PC-9 (cell line): ENCODE measurements around the gene PKD1L1.

Experiments
- EZH2 ChIP-seq: fragments of 200-600 bp; sonication (generic); IDR thresholded peaks from 2 replicates; pipeline ENCODE4 v1.8.0; 2017; ENCODE audit warnings: antibody characterized with exemption, low read depth
- TF ChIP-seq, protein P1 (sequence below): fragments of 200-600 bp; sonication (generic); conservative IDR thresholded peaks from 2 replicates; pipeline ENCODE4 v1.6.1; 2017; ENCODE audit warnings: mixed run types, antibody characterized with exemption, mild to moderate bottlenecking, moderate library complexity

DNA sequence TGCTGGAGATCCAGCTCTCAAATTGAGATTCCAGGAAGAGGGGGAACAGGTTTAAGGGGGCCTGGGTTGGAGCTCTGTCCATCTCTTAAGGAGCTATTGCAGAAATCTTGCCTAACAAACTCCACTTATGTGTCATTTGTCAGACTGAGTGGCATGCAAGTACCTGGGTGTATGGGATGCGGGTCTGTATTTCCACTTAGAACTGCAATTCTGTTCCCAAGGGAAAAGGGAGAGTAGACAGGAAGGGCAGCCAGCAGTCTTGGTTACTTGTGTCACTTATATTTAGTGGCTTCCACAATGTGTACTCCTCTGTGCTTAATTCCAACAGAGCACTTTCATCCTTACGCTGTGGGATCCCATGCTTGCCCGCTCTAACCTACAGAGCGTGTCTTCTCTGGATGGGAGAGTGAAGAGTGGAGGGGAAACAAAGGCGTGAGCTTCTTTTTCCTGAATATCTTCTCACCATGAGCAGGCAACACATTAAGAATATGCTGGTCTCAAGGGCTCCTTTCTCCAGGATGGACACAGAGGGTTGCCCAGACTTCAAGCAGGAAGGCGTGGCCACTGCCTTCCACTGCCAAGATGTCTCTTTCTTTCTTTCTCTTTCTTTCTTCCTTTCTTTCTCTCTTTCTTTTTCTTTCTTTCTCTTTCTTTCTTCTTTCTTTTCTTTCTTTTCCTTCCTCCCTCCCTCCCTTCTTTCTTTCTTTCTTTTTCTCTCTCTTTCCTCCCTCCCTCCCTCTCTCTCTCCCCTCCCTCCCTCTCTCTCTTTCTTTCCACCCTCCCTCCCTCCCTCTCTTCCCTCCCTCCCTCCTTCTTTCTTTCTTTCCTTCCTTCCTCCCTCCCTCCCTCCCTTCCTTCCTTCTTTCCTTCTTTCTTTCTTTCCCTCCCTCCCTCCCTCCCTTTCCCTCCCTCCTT, 212.6 kb downstream of the PKD1L1 start:
- TF ChIP-seq, protein P1, sequence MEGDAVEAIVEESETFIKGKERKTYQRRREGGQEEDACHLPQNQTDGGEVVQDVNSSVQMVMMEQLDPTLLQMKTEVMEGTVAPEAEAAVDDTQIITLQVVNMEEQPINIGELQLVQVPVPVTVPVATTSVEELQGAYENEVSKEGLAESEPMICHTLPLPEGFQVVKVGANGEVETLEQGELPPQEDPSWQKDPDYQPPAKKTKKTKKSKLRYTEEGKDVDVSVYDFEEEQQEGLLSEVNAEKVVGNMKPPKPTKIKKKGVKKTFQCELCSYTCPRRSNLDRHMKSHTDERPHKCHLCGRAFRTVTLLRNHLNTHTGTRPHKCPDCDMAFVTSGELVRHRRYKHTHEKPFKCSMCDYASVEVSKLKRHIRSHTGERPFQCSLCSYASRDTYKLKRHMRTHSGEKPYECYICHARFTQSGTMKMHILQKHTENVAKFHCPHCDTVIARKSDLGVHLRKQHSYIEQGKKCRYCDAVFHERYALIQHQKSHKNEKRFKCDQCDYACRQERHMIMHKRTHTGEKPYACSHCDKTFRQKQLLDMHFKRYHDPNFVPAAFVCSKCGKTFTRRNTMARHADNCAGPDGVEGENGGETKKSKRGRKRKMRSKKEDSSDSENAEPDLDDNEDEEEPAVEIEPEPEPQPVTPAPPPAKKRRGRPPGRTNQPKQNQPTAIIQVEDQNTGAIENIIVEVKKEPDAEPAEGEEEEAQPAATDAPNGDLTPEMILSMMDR, result no peak
- no peak for TF ChIP-seq EZH2
